ENCODE results near the gene TSHZ2. TPM values are rescaled to one million over a fixed set of nuclear protein-coding genes. Genes with fewer than 3 reads are reported as not detected.

Gene TSHZ2
- total and polyA plus RNA-seq, 2 donors (not counting 1 experiment from before 2014, with no cell fraction given) = 1.00 to 5.7 TPM

GRCh38 chr20:53297154-53297529, 325.0 kb downstream of the TSHZ2 start:
- H3K27me3 Mint-ChIP-seq = peaks cover 33% of the 10 kb centered on the region
- H3K4me3 ChIP-seq (ENCODE audit: control extremely low read depth in 1 of 5, extremely low read depth in 1 of 5, insufficient read depth in 1 of 5, low read depth in 2 of 5, low read length in 4 of 5) = no peak overlapping the region
- no peak overlapping the region for H3K9ac ChIP-seq (ENCODE audit: low read length)
- H3K27me3 ChIP-seq (replicated peaks in 1 of 4; ENCODE audit: control extremely low read depth in 1 of 4, control insufficient read depth in 3 of 4, insufficient read depth in 4 of 4, low read length in 3 of 4) = no peaks in the 10 kb centered on the region
- ChIA-PET POLR2A (no interaction called here), CTCF (no interaction called here)
- no peak overlapping the region for H2AFZ ChIP-seq (ENCODE audit: insufficient read depth, low read depth, low read length, poor library complexity, severe bottlenecking)
- no peak overlapping the region for H3K27ac Mint-ChIP-seq
- no peaks in the 10 kb centered on the region for H3K79me2 ChIP-seq (ENCODE audit: control insufficient read depth, insufficient read depth, low read length)
- no peaks in the 10 kb centered on the region for H3K9me3 Mint-ChIP-seq (ENCODE audit: insufficient read depth)
- ATAC-seq (ENCODE audit: low read depth) (no peak), DNase-seq (no peak)
- H4K20me1 ChIP-seq (ENCODE audit: control insufficient read depth, insufficient read depth, low read length, poor library complexity, severe bottlenecking) = no peaks in the 10 kb centered on the region
- no peak overlapping the region for H3K4me2 ChIP-seq (replicated peaks; ENCODE audit: low read depth, low read length, poor library complexity, severe bottlenecking)
- no peak overlapping the region for H3K4me3 Mint-ChIP-seq
- intact Hi-C loops (cut with micrococcal nuclease) = no loop called here
- H3K4me1 ChIP-seq (ENCODE audit: control insufficient read depth in 2 of 2, insufficient read depth in 2 of 2, low read length in 2 of 2) = no peaks in the 10 kb centered on the region
- H3K27ac ChIP-seq (ENCODE audit: low read length in 2 of 2) = no peak overlapping the region
- peaks cover 0 to 4% (median 0%) of the 10 kb centered on the region in 3 donors for H3K9me3 ChIP-seq (ENCODE audit: control extremely low read depth in 1 of 3, control insufficient read depth in 2 of 3, insufficient read depth in 1 of 3, low read length in 2 of 3)
- TF ChIP-seq CTCF (IDR thresholded peaks at IDR 0.05) (no peak), EZH2 (IDR thresholded peaks at IDR 0.05; ENCODE audit: borderline replicate concordance, insufficient read depth, low read depth, low read length, poor library complexity, severe bottlenecking) (no peak)
- 93% methylated on average over 7 of the region's 7 CpGs for WGBS (ENCODE audit: insufficient coverage)
- H3K36me3 ChIP-seq (replicated peaks in 1 of 2; ENCODE audit: control extremely low read depth in 1 of 2, control insufficient read depth in 1 of 2, extremely low read depth in 1 of 2, insufficient read depth in 2 of 2, low read length in 1 of 2) = no peaks in the 10 kb centered on the region
- no peaks in the 10 kb centered on the region for H3K4me1 Mint-ChIP-seq

GRCh38 chr20:53298260-53298659, 326.1 kb downstream of the TSHZ2 start:
- CTCF ChIA-PET = interaction anchor here (1.0 kb wide), 1 partner anchor 18 kb away, joined by 3 read pairs; no protein-coding TSS in a partner anchor
- Histone ChIP-seq H3K36me3 (replicated peaks in 1 of 2; ENCODE audit: control extremely low read depth in 1 of 2, control insufficient read depth in 1 of 2, extremely low read depth in 1 of 2, insufficient read depth in 2 of 2, low read length in 1 of 2) (no peaks in the 10 kb centered on the region), H3K4me2 (replicated peaks; ENCODE audit: low read depth, low read length, poor library complexity, severe bottlenecking) (no peak overlapping the region), H3K4me1 (ENCODE audit: control insufficient read depth in 2 of 2, insufficient read depth in 2 of 2, low read length in 2 of 2) (no peaks in the 10 kb centered on the region), H4K20me1 (ENCODE audit: control insufficient read depth, insufficient read depth, low read length, poor library complexity, severe bottlenecking) (no peaks in the 10 kb centered on the region), H3K4me3 (ENCODE audit: control extremely low read depth in 1 of 5, extremely low read depth in 1 of 5, insufficient read depth in 1 of 5, low read depth in 2 of 5, low read length in 4 of 5) (no peak overlapping the region), H2AFZ (ENCODE audit: insufficient read depth, low read depth, low read length, poor library complexity, severe bottlenecking) (no peak overlapping the region), H3K27ac (ENCODE audit: low read length in 2 of 2) (no peak overlapping the region), H3K9me3 (ENCODE audit: control extremely low read depth in 1 of 3, control insufficient read depth in 2 of 3, insufficient read depth in 1 of 3, low read length in 2 of 3) (peaks cover 0 to 4% (median 0%) of the 10 kb centered on the region in 3 donors), H3K27me3 (replicated peaks in 1 of 4; ENCODE audit: control extremely low read depth in 1 of 4, control insufficient read depth in 3 of 4, insufficient read depth in 4 of 4, low read length in 3 of 4) (no peaks in the 10 kb centered on the region), H3K9ac (ENCODE audit: low read length) (no peak overlapping the region), H3K79me2 (ENCODE audit: control insufficient read depth, insufficient read depth, low read length) (no peaks in the 10 kb centered on the region)
- no peak overlapping the region for H3K27ac Mint-ChIP-seq
- no peaks in the 10 kb centered on the region for H3K9me3 Mint-ChIP-seq (ENCODE audit: insufficient read depth)
- 87% methylated on average over 4 of the region's 6 CpGs for WGBS (ENCODE audit: insufficient coverage)
- H3K4me3 Mint-ChIP-seq = no peak overlapping the region
- no peaks in the 10 kb centered on the region for H3K4me1 Mint-ChIP-seq
- intact Hi-C loops (cut with micrococcal nuclease) = no loop called here
- DNase-seq (no peak), ATAC-seq (ENCODE audit: low read depth) (no peak)
- POLR2A ChIA-PET = no interaction called here
- TF ChIP-seq EZH2 (IDR thresholded peaks at IDR 0.05; ENCODE audit: borderline replicate concordance, insufficient read depth, low read depth, low read length, poor library complexity, severe bottlenecking) = no peak
- no peak for TF ChIP-seq CTCF (IDR thresholded peaks at IDR 0.05)
- H3K27me3 Mint-ChIP-seq = peaks cover 34% of the 10 kb centered on the region
